ENCODE data around the gene ARTN.

DNA sequence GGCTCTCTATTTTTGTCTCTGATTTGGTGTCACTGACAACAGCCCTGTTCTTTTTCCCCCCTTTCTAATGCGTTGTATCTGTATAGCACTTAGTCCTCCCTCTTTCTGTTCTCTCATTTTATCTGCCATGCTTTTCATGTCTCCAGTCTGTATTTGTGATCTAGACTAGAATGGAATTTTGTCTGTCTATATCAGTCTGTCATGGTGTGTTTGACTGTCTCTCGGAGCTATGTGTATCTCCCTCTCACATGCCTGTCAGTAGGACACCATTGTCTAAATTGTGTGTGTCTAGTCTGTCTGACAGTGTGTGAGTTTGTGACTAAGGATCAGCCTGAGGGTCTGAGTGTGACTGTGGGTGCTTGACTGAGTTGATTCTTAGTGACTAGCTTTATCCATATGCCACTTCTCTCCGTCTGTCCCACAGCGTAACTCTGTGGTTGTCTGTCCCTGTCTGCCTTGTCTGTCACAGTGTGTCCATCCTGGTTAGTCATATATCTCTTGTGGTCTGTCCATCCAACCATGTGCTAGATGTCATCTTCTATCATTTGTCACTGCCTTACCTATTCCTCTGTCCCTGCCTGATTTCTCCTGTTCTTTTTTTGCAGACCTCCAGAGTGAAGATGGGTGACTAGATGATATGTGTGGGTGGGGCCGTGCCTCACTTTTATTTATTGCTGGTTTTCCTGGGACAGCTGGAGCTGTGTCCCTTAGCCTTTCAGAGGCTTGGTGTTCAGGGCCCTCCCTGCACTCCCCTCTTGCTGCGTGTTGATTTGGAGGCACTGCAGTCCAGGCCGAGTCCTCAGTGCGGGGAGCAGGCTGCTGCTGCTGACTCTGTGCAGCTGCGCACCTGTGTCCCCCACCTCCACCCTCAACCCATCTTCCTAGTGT is 44.0 kb downstream of the ARTN start:
- TF ChIP-seq EP300 (IDR thresholded peaks at IDR 0.05; ENCODE audit: borderline replicate concordance) (no peak), TEAD4 (IDR thresholded peaks at IDR 0.05) (no peak), CEBPB (IDR thresholded peaks at IDR 0.05) (no peak), ZBTB7A (IDR thresholded peaks at IDR 0.05; ENCODE audit: low read depth) (no peak), TAF1 (IDR thresholded peaks at IDR 0.05; ENCODE audit: low read depth) (no peak), YY1 (IDR thresholded peaks at IDR 0.05; ENCODE audit: low read depth) (no peak), FOXM1 (IDR thresholded peaks at IDR 0.05; ENCODE audit: borderline replicate concordance, low read depth) (no peak), CREB1 (IDR thresholded peaks at IDR 0.05; ENCODE audit: low read depth) (no peak), RAD21 (IDR thresholded peaks at IDR 0.05; ENCODE audit: low read depth) (no peak), TCF12 (IDR thresholded peaks at IDR 0.05; ENCODE audit: low read depth) (no peak), NFIC (IDR thresholded peaks at IDR 0.05) (no peak)
- TF ChIP-seq, protein P1, sequence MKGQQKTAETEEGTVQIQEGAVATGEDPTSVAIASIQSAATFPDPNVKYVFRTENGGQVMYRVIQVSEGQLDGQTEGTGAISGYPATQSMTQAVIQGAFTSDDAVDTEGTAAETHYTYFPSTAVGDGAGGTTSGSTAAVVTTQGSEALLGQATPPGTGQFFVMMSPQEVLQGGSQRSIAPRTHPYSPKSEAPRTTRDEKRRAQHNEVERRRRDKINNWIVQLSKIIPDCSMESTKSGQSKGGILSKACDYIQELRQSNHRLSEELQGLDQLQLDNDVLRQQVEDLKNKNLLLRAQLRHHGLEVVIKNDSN (IDR thresholded peaks at IDR 0.05) = no peak
- TF ChIP-seq, protein P2, sequence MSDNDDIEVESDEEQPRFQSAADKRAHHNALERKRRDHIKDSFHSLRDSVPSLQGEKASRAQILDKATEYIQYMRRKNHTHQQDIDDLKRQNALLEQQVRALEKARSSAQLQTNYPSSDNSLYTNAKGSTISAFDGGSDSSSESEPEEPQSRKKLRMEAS (IDR thresholded peaks at IDR 0.05) = no peak
- TF ChIP-seq, protein P3, sequence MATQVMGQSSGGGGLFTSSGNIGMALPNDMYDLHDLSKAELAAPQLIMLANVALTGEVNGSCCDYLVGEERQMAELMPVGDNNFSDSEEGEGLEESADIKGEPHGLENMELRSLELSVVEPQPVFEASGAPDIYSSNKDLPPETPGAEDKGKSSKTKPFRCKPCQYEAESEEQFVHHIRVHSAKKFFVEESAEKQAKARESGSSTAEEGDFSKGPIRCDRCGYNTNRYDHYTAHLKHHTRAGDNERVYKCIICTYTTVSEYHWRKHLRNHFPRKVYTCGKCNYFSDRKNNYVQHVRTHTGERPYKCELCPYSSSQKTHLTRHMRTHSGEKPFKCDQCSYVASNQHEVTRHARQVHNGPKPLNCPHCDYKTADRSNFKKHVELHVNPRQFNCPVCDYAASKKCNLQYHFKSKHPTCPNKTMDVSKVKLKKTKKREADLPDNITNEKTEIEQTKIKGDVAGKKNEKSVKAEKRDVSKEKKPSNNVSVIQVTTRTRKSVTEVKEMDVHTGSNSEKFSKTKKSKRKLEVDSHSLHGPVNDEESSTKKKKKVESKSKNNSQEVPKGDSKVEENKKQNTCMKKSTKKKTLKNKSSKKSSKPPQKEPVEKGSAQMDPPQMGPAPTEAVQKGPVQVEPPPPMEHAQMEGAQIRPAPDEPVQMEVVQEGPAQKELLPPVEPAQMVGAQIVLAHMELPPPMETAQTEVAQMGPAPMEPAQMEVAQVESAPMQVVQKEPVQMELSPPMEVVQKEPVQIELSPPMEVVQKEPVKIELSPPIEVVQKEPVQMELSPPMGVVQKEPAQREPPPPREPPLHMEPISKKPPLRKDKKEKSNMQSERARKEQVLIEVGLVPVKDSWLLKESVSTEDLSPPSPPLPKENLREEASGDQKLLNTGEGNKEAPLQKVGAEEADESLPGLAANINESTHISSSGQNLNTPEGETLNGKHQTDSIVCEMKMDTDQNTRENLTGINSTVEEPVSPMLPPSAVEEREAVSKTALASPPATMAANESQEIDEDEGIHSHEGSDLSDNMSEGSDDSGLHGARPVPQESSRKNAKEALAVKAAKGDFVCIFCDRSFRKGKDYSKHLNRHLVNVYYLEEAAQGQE (IDR thresholded peaks at IDR 0.05; ENCODE audit: low read depth) = no peak
